ENCODE measurements around the gene COPZ1. TPM values are rescaled to one million over a fixed set of nuclear protein-coding genes. Genes with fewer than 3 reads are reported as not detected.

Gene COPZ1
- total RNA-seq, 1 donor from 2014 or later, result 191 TPM

- no peak for DNase-seq (ENCODE audit: low read depth)
These were observed 52.1 kb downstream of the COPZ1 start for GRCh38 chr12:54377007-54377406.

- DNase-seq (ENCODE audit: low read depth), result no peak
These were observed 53.0 kb downstream of the COPZ1 start for GRCh38 chr12:54377797-54378515.

- no peak for DNase-seq (ENCODE audit: low read depth)
These were observed 54.0 kb downstream of the COPZ1 start for GRCh38 chr12:54378796-54379397.

- DNase-seq (ENCODE audit: low read depth), result peak; percentile 70
These were observed 54.7 kb downstream of the COPZ1 start for GRCh38 chr12:54379398-54380201.

- DNase-seq (ENCODE audit: low read depth), result no peak
These were observed 56.2 kb downstream of the COPZ1 start for GRCh38 chr12:54381136-54381535.

- DNase-seq (ENCODE audit: low read depth), result peak; percentile 90
These were observed 58.2 kb downstream of the COPZ1 start for GRCh38 chr12:54383041-54383609.

GRCh38 chr12:54384591-54385041, 59.7 kb downstream of the COPZ1 start, which contains the start of gene ZNF385A:
ZNF385A (minus strand) TSS chr12:54384733; CDS start chr12:54384514, 219 bp downstream.
- no peak for DNase-seq (ENCODE audit: low read depth)

- no peak for DNase-seq (ENCODE audit: low read depth)
These were observed 60.5 kb downstream of the COPZ1 start for GRCh38 chr12:54385251-54385914.

- DNase-seq (ENCODE audit: low read depth), result no peak
These were observed 61.6 kb downstream of the COPZ1 start for GRCh38 chr12:54386403-54387113.

GRCh38 chr12:54387114-54387467, 62.2 kb downstream of the COPZ1 start:
- DNase-seq (ENCODE audit: low read depth), result no peak

- no peak for DNase-seq (ENCODE audit: low read depth)
These were observed 63.6 kb downstream of the COPZ1 start for GRCh38 chr12:54388237-54389133.

- DNase-seq (ENCODE audit: low read depth), result no peak
These were observed 64.2 kb downstream of the COPZ1 start for GRCh38 chr12:54389134-54389508.

GRCh38 chr12:54389607-54390175, 64.8 kb downstream of the COPZ1 start:
- no peak for DNase-seq (ENCODE audit: low read depth)

- no peak for DNase-seq (ENCODE audit: low read depth)
These were observed 65.3 kb downstream of the COPZ1 start for GRCh38 chr12:54390176-54390667.

- no peak for DNase-seq (ENCODE audit: low read depth)
These were observed 66.0 kb downstream of the COPZ1 start for GRCh38 chr12:54390668-54391551.

- DNase-seq (ENCODE audit: low read depth), result no peak
These were observed 67.7 kb downstream of the COPZ1 start for GRCh38 chr12:54392485-54393206.

GRCh38 chr12:54393207-54393609, 68.3 kb downstream of the COPZ1 start:
- no peak for DNase-seq (ENCODE audit: low read depth)

GRCh38 chr12:54393743-54394142, 68.8 kb downstream of the COPZ1 start:
- no peak for DNase-seq (ENCODE audit: low read depth)

Measured in renal cortical epithelial cell (primary cell).